Measurements from ENCODE around the gene VARS2.

- no peak for TF ChIP-seq CTCF (IDR thresholded peaks at IDR 0.05; ENCODE audit: low read length)
- no peak for TF ChIP-seq EZH2 (optimal IDR thresholded peaks at IDR 0.05; ENCODE audit: low read depth, low read length)
- no peak for TF ChIP-seq EZH2phosphoT487 (IDR thresholded peaks at IDR 0.05; ENCODE audit: low read length)
These were observed 28.5 kb downstream of the VARS2 start for GRCh38 chr6:30942338-30943060.

All from MM.1S (cell line).